Lower leg skin (tissue), 4 donors: ENCODE results near the gene MATCAP1. TPM values are rescaled to one million over a fixed set of nuclear protein-coding genes. Genes with fewer than 3 reads are reported as not detected.

Source experiments
- DNase-seq, 2 donors: peaks; one replicate each; pipeline ENCODE4 v3.0.0-alpha.2; 2019; ENCODE audit warnings: low spot score in 2 of 2
- H3K4me3 ChIP-seq: fragments of 200-600 bp; sonication (generic); 2 replicates; pipeline ENCODE4 v1.5.1; 2017; ENCODE audit warnings: mild to moderate bottlenecking, low read depth; ENCODE audit not compliant: poor library complexity, severe bottlenecking
- CTCF ChIP-seq, 3 donors: fragments of 450-650 bp; IDR thresholded peaks; one replicate each; pipeline ENCODE4 v1.5.1; 2016; ENCODE audit warnings: antibody characterized with exemption in 3 of 3, mild to moderate bottlenecking in 3 of 3, moderate library complexity in 2 of 3
- POLR2A ChIP-seq, 2 donors: fragments of 450-650 bp; IDR thresholded peaks; one replicate each; pipeline ENCODE4 v1.6.1; 2016 to 2017; ENCODE audit warnings: antibody characterized with exemption in 2 of 2, mild to moderate bottlenecking in 1 of 2, moderate library complexity in 1 of 2
- WGBS, 2 donors: methylation state at CpG; one replicate each; pipeline ENCODE4 v1.1.5; 2018; 5-methylcytosine and 5-hydroxymethylcytosine counted together
- intact Hi-C: fragments of 100-400 bp; cut with DNase I; formaldehyde crosslinking; loops from one replicate; pipeline ENCODE4 v1.15.0; 2023; ENCODE audit warnings: low total_unique reads
- total RNA-seq, 4 donors: library from RNA; depleted of rRNA; stranded (reverse); fragments of >200 nt; gene quantifications; one replicate each; pipeline ENCODE4 v1.1.0, GENCODE V29; 2016

MATCAP1 gene
- total RNA-seq, 4 donors from 2014 or later = 5.1 to 8.9 (median 7.3) TPM

- intact Hi-C loops = no loop called here
- TF ChIP-seq POLR2A (IDR thresholded peaks at IDR 0.05) (no peak), CTCF (IDR thresholded peaks at IDR 0.05) (no peak)
- H3K4me3 ChIP-seq = peak overlapping the region; percentile 91
- no peak for DNase-seq
- 10 to 11% methylated on average over 8 to 12 of the region's 12 CpGs for WGBS, 2 donors
These were observed 43.8 kb upstream of the MATCAP1 start for GRCh38 chr16:67227567-67227921.

- peak within 1 kb of the TSS; percentile 91 for H3K4me3 ChIP-seq
- intact Hi-C loops = no loop called here
- DNase-seq = peak; percentile 98 to 100
- TF ChIP-seq POLR2A (IDR thresholded peaks at IDR 0.05) (no peak), CTCF (IDR thresholded peaks at IDR 0.05) (peak in 1 of 3 donors; percentile 26)
- WGBS, 2 donors = 0 to 1% methylated on average over 30 to 46 of the region's 46 CpGs
These were observed 43.2 kb upstream of the MATCAP1 start, which contains the start of gene TMEM208 for GRCh38 chr16:67226804-67227566. TMEM208 (plus strand) TSS chr16:67227130; CDS start chr16:67227219, 89 bp downstream.

- H3K4me3 ChIP-seq = peak overlapping the region; percentile 91
- intact Hi-C loops = no loop called here
- TF ChIP-seq POLR2A (IDR thresholded peaks at IDR 0.05) = no peak
- no peak for TF ChIP-seq CTCF (IDR thresholded peaks at IDR 0.05)
- 8 to 12% methylated on average over 12 of the region's 12 CpGs for WGBS, 2 donors
- DNase-seq = no peak
These were observed 42.6 kb upstream of the MATCAP1 start for GRCh38 chr16:67226295-67226803.

GRCh38 chr16:67223992-67224391 is 40.2 kb upstream of the MATCAP1 start:
- intact Hi-C loops = no loop called here
- DNase-seq = no peak
- no peak overlapping the region for H3K4me3 ChIP-seq
- WGBS, 2 donors = 54 to 68% methylated on average over 3 of the region's 3 CpGs
- TF ChIP-seq POLR2A (IDR thresholded peaks at IDR 0.05) = no peak
- no peak for TF ChIP-seq CTCF (IDR thresholded peaks at IDR 0.05)

GRCh38 chr16:67216612-67217490 is 33.1 kb upstream of the MATCAP1 start:
- no peak overlapping the region for H3K4me3 ChIP-seq
- TF ChIP-seq POLR2A (IDR thresholded peaks at IDR 0.05) (no peak), CTCF (IDR thresholded peaks at IDR 0.05) (no peak)
- WGBS, 2 donors = 70 to 74% methylated on average over 18 of the region's 18 CpGs
- intact Hi-C loops = no loop called here
- DNase-seq = no peak
